Measurements from ENCODE around the gene FAU. TPM values are rescaled to one million over a fixed set of nuclear protein-coding genes. Genes with fewer than 3 reads are reported as not detected.

Gene FAU
- total and polyA plus RNA-seq, 10 of the 15 experiments (the other 5 are each of a cell fraction or from before 2014, with no cell fraction given), result 332 to 1,347 (median 990) TPM

DNA sequence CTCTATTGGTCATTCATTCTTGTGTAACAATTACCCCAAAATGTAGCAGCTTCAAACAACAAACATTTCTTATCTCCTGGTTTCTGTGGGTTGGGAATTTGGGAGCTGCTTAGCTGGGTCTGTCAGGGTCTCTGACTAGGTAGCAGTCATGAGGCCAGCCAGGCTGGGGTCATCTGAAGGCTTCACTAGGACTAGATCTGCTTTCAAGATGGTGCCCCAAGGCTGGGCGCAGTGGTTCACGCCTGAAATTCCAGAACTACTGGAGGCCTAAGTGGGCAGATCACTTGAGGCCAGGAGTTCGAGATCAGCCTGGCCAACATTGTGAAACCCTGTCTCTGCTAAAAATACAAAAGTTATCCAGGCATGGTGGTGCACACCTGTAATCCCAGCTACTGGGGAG is 35.0 kb upstream of the FAU start:
- no TSS peak for BruUV-seq (replicated peaks)
- TF ChIP-seq RELA (IDR thresholded peaks at IDR 0.05; ENCODE audit: borderline replicate concordance, partially characterized antibody) (no peak), GATAD2B (conservative IDR thresholded peaks at IDR 0.05; ENCODE audit: low read depth) (no peak), BHLHE40 (IDR thresholded peaks at IDR 0.05; ENCODE audit: borderline replicate concordance in 1 of 2, low read depth in 2 of 2, low read length in 1 of 2) (no peak), IKZF2 (IDR thresholded peaks at IDR 0.05) (no peak), ZNF217 (IDR thresholded peaks at IDR 0.05) (no peak), LARP7 (IDR thresholded peaks at IDR 0.05) (no peak), FOXK2 (IDR thresholded peaks at IDR 0.05) (no peak)
- TF ChIP-seq, protein P1, sequence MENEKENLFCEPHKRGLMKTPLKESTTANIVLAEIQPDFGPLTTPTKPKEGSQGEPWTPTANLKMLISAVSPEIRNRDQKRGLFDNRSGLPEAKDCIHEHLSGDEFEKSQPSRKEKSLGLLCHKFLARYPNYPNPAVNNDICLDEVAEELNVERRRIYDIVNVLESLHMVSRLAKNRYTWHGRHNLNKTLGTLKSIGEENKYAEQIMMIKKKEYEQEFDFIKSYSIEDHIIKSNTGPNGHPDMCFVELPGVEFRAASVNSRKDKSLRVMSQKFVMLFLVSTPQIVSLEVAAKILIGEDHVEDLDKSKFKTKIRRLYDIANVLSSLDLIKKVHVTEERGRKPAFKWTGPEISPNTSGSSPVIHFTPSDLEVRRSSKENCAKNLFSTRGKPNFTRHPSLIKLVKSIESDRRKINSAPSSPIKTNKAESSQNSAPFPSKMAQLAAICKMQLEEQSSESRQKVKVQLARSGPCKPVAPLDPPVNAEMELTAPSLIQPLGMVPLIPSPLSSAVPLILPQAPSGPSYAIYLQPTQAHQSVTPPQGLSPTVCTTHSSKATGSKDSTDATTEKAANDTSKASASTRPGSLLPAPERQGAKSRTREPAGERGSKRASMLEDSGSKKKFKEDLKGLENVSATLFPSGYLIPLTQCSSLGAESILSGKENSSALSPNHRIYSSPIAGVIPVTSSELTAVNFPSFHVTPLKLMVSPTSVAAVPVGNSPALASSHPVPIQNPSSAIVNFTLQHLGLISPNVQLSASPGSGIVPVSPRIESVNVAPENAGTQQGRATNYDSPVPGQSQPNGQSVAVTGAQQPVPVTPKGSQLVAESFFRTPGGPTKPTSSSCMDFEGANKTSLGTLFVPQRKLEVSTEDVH (IDR thresholded peaks at IDR 0.05; ENCODE audit: low read depth, partially characterized antibody), result no peak
- TF ChIP-seq, protein P2, sequence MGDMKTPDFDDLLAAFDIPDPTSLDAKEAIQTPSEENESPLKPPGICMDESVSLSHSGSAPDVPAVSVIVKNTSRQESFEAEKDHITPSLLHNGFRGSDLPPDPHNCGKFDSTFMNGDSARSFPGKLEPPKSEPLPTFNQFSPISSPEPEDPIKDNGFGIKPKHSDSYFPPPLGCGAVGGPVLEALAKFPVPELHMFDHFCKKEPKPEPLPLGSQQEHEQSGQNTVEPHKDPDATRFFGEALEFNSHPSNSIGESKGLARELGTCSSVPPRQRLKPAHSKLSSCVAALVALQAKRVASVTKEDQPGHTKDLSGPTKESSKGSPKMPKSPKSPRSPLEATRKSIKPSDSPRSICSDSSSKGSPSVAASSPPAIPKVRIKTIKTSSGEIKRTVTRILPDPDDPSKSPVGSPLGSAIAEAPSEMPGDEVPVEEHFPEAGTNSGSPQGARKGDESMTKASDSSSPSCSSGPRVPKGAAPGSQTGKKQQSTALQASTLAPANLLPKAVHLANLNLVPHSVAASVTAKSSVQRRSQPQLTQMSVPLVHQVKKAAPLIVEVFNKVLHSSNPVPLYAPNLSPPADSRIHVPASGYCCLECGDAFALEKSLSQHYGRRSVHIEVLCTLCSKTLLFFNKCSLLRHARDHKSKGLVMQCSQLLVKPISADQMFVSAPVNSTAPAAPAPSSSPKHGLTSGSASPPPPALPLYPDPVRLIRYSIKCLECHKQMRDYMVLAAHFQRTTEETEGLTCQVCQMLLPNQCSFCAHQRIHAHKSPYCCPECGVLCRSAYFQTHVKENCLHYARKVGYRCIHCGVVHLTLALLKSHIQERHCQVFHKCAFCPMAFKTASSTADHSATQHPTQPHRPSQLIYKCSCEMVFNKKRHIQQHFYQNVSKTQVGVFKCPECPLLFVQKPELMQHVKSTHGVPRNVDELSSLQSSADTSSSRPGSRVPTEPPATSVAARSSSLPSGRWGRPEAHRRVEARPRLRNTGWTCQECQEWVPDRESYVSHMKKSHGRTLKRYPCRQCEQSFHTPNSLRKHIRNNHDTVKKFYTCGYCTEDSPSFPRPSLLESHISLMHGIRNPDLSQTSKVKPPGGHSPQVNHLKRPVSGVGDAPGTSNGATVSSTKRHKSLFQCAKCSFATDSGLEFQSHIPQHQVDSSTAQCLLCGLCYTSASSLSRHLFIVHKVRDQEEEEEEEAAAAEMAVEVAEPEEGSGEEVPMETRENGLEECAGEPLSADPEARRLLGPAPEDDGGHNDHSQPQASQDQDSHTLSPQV (IDR thresholded peaks at IDR 0.05), result no peak
- intact Hi-C loops (cut with micrococcal nuclease; ENCODE audit: unreplicated experiment), result no loop called here
- WGBS (ENCODE audit: insufficient coverage, insufficient replicate concordance, low lambda C conversion rate, missing lambda C conversion rate), result 93% methylated on average over 3 of the region's 3 CpGs
- ATAC-seq, result no peak
- DNase-seq (ENCODE audit: low read depth, low spot score), result no peak
- no peaks in the 10 kb centered on the region for H4K20me1 ChIP-seq (ENCODE audit: control insufficient read depth, insufficient read depth)
- H3K27ac ChIP-seq (ENCODE audit: control insufficient read depth, insufficient read depth), result no peak overlapping the region
- no peaks in the 10 kb centered on the region for H3K9me3 ChIP-seq (replicated peaks; ENCODE audit: control insufficient read depth, insufficient read depth, low read length)
- H3K4me2 ChIP-seq (ENCODE audit: control insufficient read depth, insufficient read depth), result no peak overlapping the region
- CTCF ChIA-PET, result interaction anchor here (1.1 kb wide), 1 partner anchor 9 kb away, joined by 4 read pairs; no protein-coding TSS in a partner anchor
- RAD21 ChIA-PET (ENCODE audit: unreplicated experiment), result no interaction called here
- no peaks in the 10 kb centered on the region for H3K36me3 ChIP-seq (ENCODE audit: control insufficient read depth in 2 of 2, insufficient read depth in 2 of 2, low read length in 1 of 2)
- no peaks in the 10 kb centered on the region for H3K79me2 ChIP-seq (ENCODE audit: control insufficient read depth, insufficient read depth, low read length)
- in situ Hi-C loops (cut with MboI), result no loop called here
- no peak overlapping the region for H2AFZ ChIP-seq (ENCODE audit: control insufficient read depth, low read depth, low read length)
- H3K4me3 ChIP-seq, result no peak overlapping the region
- POLR2A ChIA-PET, result interaction anchor here (0.7 to 1.4 kb wide), 2 partner anchors 16 to 22 kb away, joined by 3 to 4 read pairs; no protein-coding TSS in a partner anchor
- no peak for FAIRE-seq
- H3K9ac ChIP-seq (ENCODE audit: control insufficient read depth, insufficient read depth, low read length), result no peak overlapping the region
- H3K4me1 ChIP-seq (ENCODE audit: control insufficient read depth, insufficient read depth, low read length), result peaks cover 22% of the 10 kb centered on the region
- H3K27me3 ChIP-seq (replicated peaks in 1 of 2; ENCODE audit: control insufficient read depth in 2 of 2, insufficient read depth in 2 of 2, low read length in 1 of 2), result no peaks in the 10 kb centered on the region
- SMC1A ChIA-PET (ENCODE audit: uncharacterized antibody, unreplicated experiment), result interaction anchor here (1.3 kb wide), 1 partner anchor 21 kb away, joined by 7 read pairs; no protein-coding TSS in a partner anchor

All from GM12878 (cell line).